IMR-90 (cell line): Measurements from ENCODE around the gene ADH6. TPM values are rescaled to one million over a fixed set of nuclear protein-coding genes. Genes with fewer than 3 reads are reported as not detected.

Experiments used
- ATAC-seq: fragments of 200-7000 bp; cut with Tn5 transposase; 2 replicates; pipeline ENCODE4 v1.9.1; 2020; ENCODE audit warnings: low read depth, mild to moderate bottlenecking, moderate library complexity
- BruUV-seq: library from RNA; stranded (reverse); fragments of 400-500 nt; replicated peaks from 2 replicates; lab custom pipeline; 2021; lab: Mats Ljungman, UMichigan
- CTCF ChIA-PET: fragments of 300-600 bp; formaldehyde crosslinking; extraction: SDS; loops from one replicate; lab custom pipeline; 2021; ENCODE audit warnings: antibody characterized with exemption; lab: Yijun Ruan, JAX
- POLR2A ChIA-PET: fragments of 300-600 bp; sonication (Branson Sonifier 250); formaldehyde crosslinking; loops from one replicate; lab custom pipeline; 2022; ENCODE audit warnings: antibody characterized with exemption; ENCODE audit not compliant: unreplicated experiment; lab: Charles Lee
- DNase-seq: peaks from one replicate; pipeline ENCODE4 v3.0.0; 2013
- H2AFZ ChIP-seq: replicated peaks from 2 replicates; pipeline ENCODE3; 2013; ENCODE audit warnings: low read length, mild to moderate bottlenecking; ENCODE audit not compliant: poor library complexity
- H2AK5ac ChIP-seq: 2 replicates; pipeline ENCODE4 v1.6.1; 2013; ENCODE audit warnings: low read depth, low read length, inconsistent platforms
- H2AK9ac ChIP-seq: replicated peaks from 2 replicates; pipeline ENCODE3; 2013; ENCODE audit warnings: mild to moderate bottlenecking, low read depth, low read length, moderate library complexity; ENCODE audit not compliant: poor library complexity
- H2BK120ac ChIP-seq: 2 replicates; pipeline ENCODE4 v1.6.1; 2013; ENCODE audit warnings: low read depth, low read length, inconsistent platforms
- H2BK15ac ChIP-seq: 3 replicates; pipeline ENCODE4 v1.6.1; 2013; ENCODE audit warnings: low read depth, low read length, inconsistent platforms
- H2BK20ac ChIP-seq: 2 replicates; pipeline ENCODE4 v1.6.1; 2013; ENCODE audit warnings: low read depth, mild to moderate bottlenecking, inconsistent platforms, low read length, moderate library complexity
- H2BK5ac ChIP-seq: 2 replicates; pipeline ENCODE4 v1.6.1; 2013; ENCODE audit warnings: mild to moderate bottlenecking, low read depth, low read length, inconsistent platforms; ENCODE audit not compliant: poor library complexity, severe bottlenecking
- H3K14ac ChIP-seq: replicated peaks from 2 replicates; pipeline ENCODE4 v1.6.1; 2013; ENCODE audit warnings: low read depth, low read length, inconsistent platforms
- H3K18ac ChIP-seq: 2 replicates; pipeline ENCODE4 v1.6.1; 2013; ENCODE audit warnings: low read depth, low read length, control low read depth
- H3K23ac ChIP-seq: 2 replicates; pipeline ENCODE4 v1.6.1; 2013; ENCODE audit warnings: low read depth, low read length, inconsistent platforms
- H3K27ac ChIP-seq: 2 replicates; pipeline ENCODE4 v1.5.1; 2013; ENCODE audit warnings: mild to moderate bottlenecking, control low read depth, low read length; ENCODE audit not compliant: insufficient read depth
- H3K27me3 ChIP-seq: 2 replicates; pipeline ENCODE4 v1.6.1; 2013; ENCODE audit warnings: low read length; ENCODE audit not compliant: control insufficient read depth, insufficient read depth
- H3K36me3 ChIP-seq: 2 replicates; pipeline ENCODE4 v1.6.1; 2013; ENCODE audit warnings: low read length, mixed read lengths; ENCODE audit not compliant: control insufficient read depth, insufficient read depth
- H3K4ac ChIP-seq: 2 replicates; pipeline ENCODE4 v1.6.1; 2013; ENCODE audit warnings: low read depth, low read length, inconsistent platforms
- H3K4me1 ChIP-seq: 2 replicates; pipeline ENCODE4 v1.6.1; 2013; ENCODE audit warnings: low read length, mixed read lengths; ENCODE audit not compliant: control insufficient read depth, insufficient read depth
- H3K4me2 ChIP-seq: 2 replicates; pipeline ENCODE4 v1.6.1; 2013; ENCODE audit warnings: low read depth, mild to moderate bottlenecking, control low read depth, low read length, moderate library complexity
- H3K4me3 ChIP-seq: 2 replicates; pipeline ENCODE4 v1.5.1; 2013; ENCODE audit warnings: low read depth, mild to moderate bottlenecking, control low read depth, low read length, moderate library complexity; ENCODE audit not compliant: insufficient read depth
- H3K56ac ChIP-seq: 2 replicates; pipeline ENCODE4 v1.6.1; 2013; ENCODE audit warnings: low read length, inconsistent platforms; ENCODE audit not compliant: insufficient read depth; ENCODE audit errors: extremely low read depth
- H3K79me1 ChIP-seq, 2 experiments: 2 replicates each; pipeline ENCODE4 v1.6.1; 2013; ENCODE audit warnings: low read length in 2 of 2, inconsistent platforms in 1 of 2, low read depth in 1 of 2
- H3K9ac ChIP-seq: 2 replicates; pipeline ENCODE4 v1.6.1; 2013; ENCODE audit warnings: low read depth, low read length, control low read depth
- H3K9me1 ChIP-seq: 2 replicates; pipeline ENCODE4 v1.6.1; 2013; ENCODE audit warnings: low read length, inconsistent platforms; ENCODE audit not compliant: insufficient read depth
- H3K9me3 ChIP-seq: 2 replicates; pipeline ENCODE4 v1.6.1; 2013; ENCODE audit warnings: low read length; ENCODE audit not compliant: control insufficient read depth, insufficient read depth
- H4K20me1 ChIP-seq: 2 replicates; pipeline ENCODE4 v1.6.1; 2013; ENCODE audit warnings: low read length, inconsistent platforms; ENCODE audit not compliant: insufficient read depth
- H4K5ac ChIP-seq: 2 replicates; pipeline ENCODE4 v1.6.1; 2013; ENCODE audit warnings: mild to moderate bottlenecking, low read depth, low read length, control low read depth
- H4K8ac ChIP-seq, 2 experiments: 2 replicates each; pipeline ENCODE4 v1.6.1; 2013; ENCODE audit warnings: low read depth in 2 of 2, low read length in 2 of 2, control low read depth in 1 of 2, inconsistent platforms in 1 of 2
- H4K91ac ChIP-seq: 2 replicates; pipeline ENCODE4 v1.6.1; 2013; ENCODE audit warnings: low read depth, low read length, inconsistent platforms; ENCODE audit not compliant: insufficient read depth
- BHLHE40 ChIP-seq: fragments of 150-350 bp; IDR thresholded peaks from 2 replicates; pipeline ENCODE4 v1.6.1; 2016; ENCODE audit warnings: mild to moderate bottlenecking, low read depth, low read length
- CEBPB ChIP-seq: IDR thresholded peaks from 2 replicates; pipeline ENCODE4 v1.6.1; 2012; ENCODE audit warnings: low read depth, low read length, improper control_type of control experiment
- CHD1 ChIP-seq: IDR thresholded peaks from 2 replicates; pipeline ENCODE4 v1.6.1; 2012; ENCODE audit warnings: low read depth, low read length, improper control_type of control experiment
- CTCF ChIP-seq: conservative IDR thresholded peaks from 2 replicates; pipeline ENCODE4 v1.5.1; 2012; ENCODE audit warnings: mild to moderate bottlenecking, low read depth, low read length, improper control_type of control experiment
- FOS ChIP-seq: fragments of 150-350 bp; IDR thresholded peaks from 2 replicates; pipeline ENCODE4 v1.6.1; 2016; ENCODE audit warnings: low read depth, low read length
- MAFK ChIP-seq: IDR thresholded peaks from 2 replicates; pipeline ENCODE4 v1.6.1; 2012; ENCODE audit warnings: low read depth, low read length, improper control_type of control experiment
- MAZ ChIP-seq: IDR thresholded peaks from 2 replicates; pipeline ENCODE4 v1.6.1; 2012; ENCODE audit warnings: low read depth, mild to moderate bottlenecking, low read length, improper control_type of control experiment, moderate library complexity, borderline replicate concordance
- MXI1 ChIP-seq: IDR thresholded peaks from 2 replicates; pipeline ENCODE4 v1.6.1; 2012; ENCODE audit warnings: low read depth, mild to moderate bottlenecking, low read length, moderate library complexity, borderline replicate concordance
- NFE2L2 ChIP-seq: fragments of 150-350 bp; IDR thresholded peaks from 2 replicates; pipeline ENCODE4 v1.6.1; 2016; ENCODE audit warnings: low read depth, mild to moderate bottlenecking, low read length
- POLR2A ChIP-seq: IDR thresholded peaks from 2 replicates; pipeline ENCODE4 v1.6.1; 2012; ENCODE audit warnings: mild to moderate bottlenecking, low read depth, low read length
- RAD21 ChIP-seq: IDR thresholded peaks from 2 replicates; pipeline ENCODE4 v1.6.1; 2012; ENCODE audit warnings: low read length, improper control_type of control experiment
- RCOR1 ChIP-seq: IDR thresholded peaks from 2 replicates; pipeline ENCODE4 v1.6.1; 2012; ENCODE audit warnings: mild to moderate bottlenecking, low read length, improper control_type of control experiment; ENCODE audit not compliant: insufficient replicate concordance
- RFX5 ChIP-seq: IDR thresholded peaks from 2 replicates; pipeline ENCODE4 v1.8.0; 2012; ENCODE audit warnings: low read depth, mild to moderate bottlenecking, low read length, moderate library complexity
- SMC3 ChIP-seq: fragments of 150-350 bp; IDR thresholded peaks from 2 replicates; pipeline ENCODE4 v1.6.1; 2016; ENCODE audit warnings: low read depth, mild to moderate bottlenecking, antibody characterized with exemption, low read length, moderate library complexity
- USF2 ChIP-seq: fragments of 150-350 bp; IDR thresholded peaks from 2 replicates; pipeline ENCODE4 v1.6.1; 2017; ENCODE audit warnings: mild to moderate bottlenecking, antibody characterized with exemption, low read length, low read depth
- WGBS, 2 experiments: methylation state at CpG; one replicate each; pipeline versions ENCODE4 v1.1.5 to v1.1.7; 2013; ENCODE audit warnings: missing lambda C conversion rate in 2 of 2; ENCODE audit not compliant: insufficient read length in 1 of 2; ENCODE audit errors: extremely low coverage in 2 of 2; 5-methylcytosine and 5-hydroxymethylcytosine counted together
- dilution Hi-C: fragments of 300-500 bp; cut with HindIII; formaldehyde crosslinking; loops from one replicate; pipeline ENCODE4 v1.14.3; 2018; ENCODE audit warnings: low sequenced_read_pairs; ENCODE audit not compliant: unreplicated experiment
- in situ Hi-C: fragments of 300-500 bp; cut with MboI; formaldehyde crosslinking; loops from 3 replicates; pipeline ENCODE4 v1.14.3; 2019; ENCODE audit warnings: low sequenced_read_pairs, inconsistent platforms, mixed read lengths
- intact Hi-C: fragments of 100-400 bp; cut with micrococcal nuclease; formaldehyde crosslinking; loops from 2 replicates; pipeline ENCODE4 v1.10.0; 2022
- polyA plus RNA-seq, 3 experiments: library from polyadenylated mRNA; depleted of rRNA; stranded (reverse); fragments of >200 nt; gene quantifications; 2 replicates each; pipeline ENCODE4 v1.2.3, GENCODE V29; 2012; ENCODE audit warnings: low replicate concordance in 1 of 3
- total RNA-seq: library from RNA; depleted of rRNA; stranded (reverse); fragments of >200 nt; gene quantifications from 2 replicates; pipeline ENCODE4 v1.2.3, GENCODE V29; 2012

Gene ADH6
- total and polyA plus RNA-seq, 2 of the 4 experiments (the other 2 are of a cell fraction): not detected

- Histone ChIP-seq H2BK5ac (no peak overlapping the region), H2AFZ (no peak overlapping the region), H3K4ac (peak overlapping the region; percentile 54; the same call in 1 of the 2 replicates), H4K5ac (peak overlapping the region; percentile 69), H3K14ac (peak overlapping the region; percentile 50; the same call in 1 of the 2 replicates), H3K4me3 (no peak overlapping the region), H3K4me1 (peaks cover 12% of the 10 kb centered on the region), H3K9me3 (no peaks in the 10 kb centered on the region), H3K18ac (peak overlapping the region; percentile 90), H2BK20ac (peak overlapping the region; percentile 53), H2AK5ac (0 out of 2 replicates have a peak overlapping the region, but pooled peaks have one; percentile 2), H3K9ac (no peak overlapping the region), H2BK120ac (peak overlapping the region; percentile 71), H3K23ac (no peak overlapping the region), H4K20me1 (no peaks in the 10 kb centered on the region), H3K27me3 (no peaks in the 10 kb centered on the region), H3K9me1 (no peaks in the 10 kb centered on the region), H3K4me2 (no peak overlapping the region), H3K27ac (peak overlapping the region; percentile 81; the same call in 1 of the 2 replicates), H3K79me1 (no peaks in the 10 kb centered on the region), H2BK15ac (peak overlapping the region; percentile 15; the same call in 1 of the 3 replicates), H4K8ac (no peak overlapping the region), H2AK9ac (no peak overlapping the region), H4K91ac (no peak overlapping the region; the same call in 1 of the 2 replicates), H3K56ac (no peak overlapping the region), H3K36me3 (no peaks in the 10 kb centered on the region)
- POLR2A ChIA-PET: no interaction called here
- no CpG with 5 or more reads among the region's 2 CpGs for WGBS, 2 experiments
- BruUV-seq: no TSS peak
- intact Hi-C loops: no loop called here
- in situ Hi-C loops: no loop called here
- CTCF ChIA-PET: no interaction called here
- dilution Hi-C loops: no loop called here
- no peak for ATAC-seq
- TF ChIP-seq BHLHE40 (no peak), MAFK (no peak), NFE2L2 (no peak), USF2 (no peak), FOS (no peak), POLR2A (no peak), RFX5 (no peak), CEBPB (no peak), RCOR1 (no peak), MXI1 (no peak), CHD1 (no peak), MAZ (no peak), SMC3 (no peak), RAD21 (no peak), CTCF (no peak)
- no peak for DNase-seq
Measured at GRCh38 chr4:99208719-99209075, 10.3 kb downstream of the ADH6 start.
